HUES64 (cell line): Measurements from ENCODE around the gene PGM2.

ENCODE experiments used
- H3K27ac ChIP-seq: 2 replicates; pipeline ENCODE4 v1.7.0; 2013; ENCODE audit warnings: low read depth, low read length, inconsistent platforms
- H3K27me3 ChIP-seq: 2 replicates; pipeline ENCODE4 v1.6.1; 2013; ENCODE audit warnings: mild to moderate bottlenecking, low read length; ENCODE audit not compliant: insufficient read depth
- H3K36me3 ChIP-seq: 2 replicates; pipeline ENCODE4 v1.6.1; 2013; ENCODE audit warnings: mild to moderate bottlenecking, low read length; ENCODE audit not compliant: insufficient read depth
- H3K4me1 ChIP-seq: 2 replicates; pipeline ENCODE4 v1.6.1; 2013; ENCODE audit warnings: mild to moderate bottlenecking, low read length, moderate library complexity; ENCODE audit not compliant: insufficient read depth
- H3K4me3 ChIP-seq: 2 replicates; pipeline ENCODE4 v1.5.1; 2013; ENCODE audit warnings: mild to moderate bottlenecking, low read length, moderate library complexity
- H3K9ac ChIP-seq: 2 replicates; pipeline ENCODE4 v1.6.1; 2013; ENCODE audit warnings: mild to moderate bottlenecking, low read depth, low read length
- H3K9me3 ChIP-seq: 2 replicates; pipeline ENCODE4 v1.6.1; 2013; ENCODE audit warnings: low read depth, low read length; ENCODE audit not compliant: insufficient read depth
- WGBS: fragments of 150-250, 120-280 bp; methylation state at CpG from one replicate; pipeline ENCODE4 v1.1.7; 2013; ENCODE audit warnings: missing lambda C conversion rate; 5-methylcytosine and 5-hydroxymethylcytosine counted together

Gene PGM2

DNA sequence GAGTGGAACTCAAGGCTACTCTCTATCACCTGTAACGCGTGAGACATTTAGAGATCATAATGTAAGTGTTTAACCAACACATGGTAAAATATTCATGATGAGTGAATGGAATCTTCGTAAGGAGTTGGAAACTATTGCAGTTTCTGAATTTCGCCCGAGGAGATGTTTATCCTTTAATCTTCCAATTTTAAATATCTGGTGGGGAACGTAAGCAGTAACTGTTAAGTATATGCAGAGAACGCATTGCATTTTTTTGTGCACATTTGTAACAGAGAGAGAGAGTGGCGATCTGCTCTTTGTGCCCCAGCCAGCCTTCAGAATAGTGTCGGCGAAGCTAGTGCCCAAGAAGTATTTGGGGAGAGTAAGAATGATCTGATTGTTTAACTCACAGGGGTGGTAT, 9.8 kb downstream of the PGM2 start:
- H3K4me3 ChIP-seq: no peak overlapping the region

DNA sequence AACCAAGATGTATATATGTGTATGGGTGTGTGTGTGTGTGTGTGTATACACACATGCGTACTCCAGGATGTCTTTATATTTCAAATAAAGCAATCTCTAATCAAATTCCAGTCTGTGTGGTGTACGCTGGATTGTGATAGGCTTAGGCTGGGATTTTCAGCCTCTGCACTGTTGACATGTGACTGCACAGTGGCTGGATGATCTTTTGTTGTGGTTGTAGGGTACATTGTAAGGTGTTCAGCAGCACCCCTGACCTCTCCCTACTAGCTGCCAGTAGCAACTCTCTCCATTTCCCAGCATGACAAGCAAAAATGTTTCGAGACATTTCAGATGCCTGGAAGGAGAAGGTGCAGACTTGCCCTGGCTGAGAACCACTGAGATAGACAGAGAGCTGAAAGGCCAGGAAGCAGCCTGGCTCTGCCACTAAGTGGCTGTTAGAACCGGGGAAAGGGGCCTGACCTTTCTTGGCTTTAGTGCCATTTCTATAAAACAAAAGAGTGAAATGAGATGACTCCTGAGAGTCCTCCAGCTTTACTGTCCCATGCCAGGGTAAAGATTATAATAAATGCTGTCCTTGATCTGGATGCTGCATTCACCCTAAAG, 10.5 kb downstream of the PGM2 start:
- WGBS: 96% methylated on average over 4 of the region's 4 CpGs
- Histone ChIP-seq H3K9me3 (no peaks in the 10 kb centered on the region), H3K4me3 (no peak overlapping the region), H3K27ac (no peak overlapping the region), H3K36me3 (peaks cover 80% of the 10 kb centered on the region), H3K27me3 (no peaks in the 10 kb centered on the region), H3K4me1 (no peaks in the 10 kb centered on the region), H3K9ac (no peak overlapping the region)

More for the DNA sequence above, 9.8 kb downstream of the PGM2 start:
- no peak overlapping the region for H3K27ac ChIP-seq
- H3K27me3 ChIP-seq: no peaks in the 10 kb centered on the region
- peaks cover 80% of the 10 kb centered on the region for H3K36me3 ChIP-seq
- no peaks in the 10 kb centered on the region for H3K9me3 ChIP-seq
- no peak overlapping the region for H3K9ac ChIP-seq
- 90% methylated on average over 10 of the region's 10 CpGs for WGBS
- H3K4me1 ChIP-seq: no peaks in the 10 kb centered on the region

DNA sequence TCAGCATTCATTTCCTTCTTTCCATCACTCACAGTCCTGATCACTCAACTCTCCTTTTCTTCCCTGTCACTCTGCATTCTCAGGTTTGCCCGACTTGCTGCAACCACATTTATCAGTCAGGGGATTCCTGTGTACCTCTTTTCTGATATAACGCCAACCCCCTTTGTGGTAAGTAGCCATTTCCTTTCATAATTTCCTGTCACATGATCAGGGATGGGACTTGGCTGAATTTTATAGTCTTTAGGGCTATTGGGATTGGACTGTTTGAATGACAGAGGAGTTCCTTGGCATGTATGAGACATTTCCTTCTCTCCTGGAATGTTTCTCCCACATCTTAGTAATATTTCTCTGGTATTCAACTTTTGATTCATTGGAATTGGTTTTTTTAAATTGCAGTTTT, 11.0 kb downstream of the PGM2 start:
- Histone ChIP-seq H3K27ac (no peak overlapping the region), H3K9ac (no peak overlapping the region), H3K9me3 (no peaks in the 10 kb centered on the region), H3K4me3 (no peak overlapping the region), H3K27me3 (no peaks in the 10 kb centered on the region), H3K36me3 (peaks cover 78% of the 10 kb centered on the region), H3K4me1 (no peaks in the 10 kb centered on the region)
- WGBS: 95% methylated on average over 2 of the region's 2 CpGs

DNA sequence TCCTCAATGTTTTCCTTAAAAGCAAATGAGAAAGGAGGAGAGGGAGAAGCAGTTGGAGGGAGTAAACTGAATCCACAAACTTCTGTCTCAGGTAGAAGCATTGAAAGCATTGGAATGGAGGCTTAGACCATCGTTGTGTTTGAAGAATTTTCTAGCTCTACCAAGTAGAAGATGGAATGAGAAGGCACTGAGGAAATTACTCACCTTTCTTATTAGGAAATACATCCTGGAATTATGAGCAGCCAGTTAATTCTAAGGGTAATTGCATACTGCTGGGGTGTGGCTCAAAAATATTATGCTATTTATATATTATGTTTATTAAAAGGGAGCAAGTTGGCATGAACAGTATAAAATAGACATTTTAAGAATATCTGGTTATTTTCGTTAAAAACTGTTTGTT, 12.9 kb downstream of the PGM2 start:
- H3K9me3 ChIP-seq: no peaks in the 10 kb centered on the region
- no peak overlapping the region for H3K4me3 ChIP-seq
- H3K9ac ChIP-seq: no peak overlapping the region
- H3K27me3 ChIP-seq: no peaks in the 10 kb centered on the region
- H3K36me3 ChIP-seq: peaks cover 73% of the 10 kb centered on the region
- no peaks in the 10 kb centered on the region for H3K4me1 ChIP-seq
- WGBS: 100% methylated on average over 1 of the region's 2 CpGs
- no peak overlapping the region for H3K27ac ChIP-seq

DNA sequence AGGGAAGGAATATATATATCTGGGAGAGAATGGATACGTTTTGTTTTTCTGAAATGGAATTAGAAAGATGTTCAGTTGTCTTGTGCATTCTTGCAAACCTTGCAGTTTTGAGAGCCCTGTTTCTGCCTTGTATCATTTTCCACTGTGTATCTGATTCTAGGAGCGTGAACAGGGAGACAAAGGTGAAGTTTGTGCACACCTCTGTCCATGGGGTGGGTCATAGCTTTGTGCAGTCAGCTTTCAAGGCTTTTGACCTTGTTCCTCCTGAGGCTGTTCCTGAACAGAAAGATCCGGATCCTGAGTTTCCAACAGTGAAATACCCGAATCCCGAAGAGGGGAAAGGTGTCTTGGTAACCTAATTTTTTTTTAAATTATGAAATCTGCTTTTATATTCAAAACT, 17.7 kb downstream of the PGM2 start:
- Histone ChIP-seq H3K4me3 (no peak overlapping the region), H3K27ac (no peak overlapping the region), H3K9me3 (no peaks in the 10 kb centered on the region), H3K4me1 (no peaks in the 10 kb centered on the region), H3K27me3 (no peaks in the 10 kb centered on the region), H3K36me3 (peaks cover 76% of the 10 kb centered on the region), H3K9ac (no peak overlapping the region)
- WGBS: 94% methylated on average over 5 of the region's 5 CpGs

DNA sequence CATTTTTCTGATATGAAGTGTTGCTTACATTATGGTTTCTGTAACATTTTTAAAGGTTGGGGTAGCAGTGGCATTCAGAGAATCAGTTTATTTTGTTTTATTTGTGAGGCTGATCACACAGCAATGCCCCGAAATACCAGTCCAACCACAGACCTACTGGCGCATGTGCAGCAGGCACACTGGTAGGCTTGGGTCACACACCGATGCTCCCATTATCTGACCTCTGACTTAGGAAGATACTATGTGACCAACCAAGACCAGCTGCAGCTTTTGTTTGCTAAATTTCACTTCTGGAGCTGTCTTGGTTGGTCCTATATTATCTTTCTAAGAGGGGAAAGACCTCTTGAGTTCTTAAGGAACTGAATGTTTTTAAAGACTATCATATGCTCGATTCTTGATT, 18.7 kb downstream of the PGM2 start:
- Histone ChIP-seq H3K4me1 (no peaks in the 10 kb centered on the region), H3K4me3 (no peak overlapping the region)

DNA sequence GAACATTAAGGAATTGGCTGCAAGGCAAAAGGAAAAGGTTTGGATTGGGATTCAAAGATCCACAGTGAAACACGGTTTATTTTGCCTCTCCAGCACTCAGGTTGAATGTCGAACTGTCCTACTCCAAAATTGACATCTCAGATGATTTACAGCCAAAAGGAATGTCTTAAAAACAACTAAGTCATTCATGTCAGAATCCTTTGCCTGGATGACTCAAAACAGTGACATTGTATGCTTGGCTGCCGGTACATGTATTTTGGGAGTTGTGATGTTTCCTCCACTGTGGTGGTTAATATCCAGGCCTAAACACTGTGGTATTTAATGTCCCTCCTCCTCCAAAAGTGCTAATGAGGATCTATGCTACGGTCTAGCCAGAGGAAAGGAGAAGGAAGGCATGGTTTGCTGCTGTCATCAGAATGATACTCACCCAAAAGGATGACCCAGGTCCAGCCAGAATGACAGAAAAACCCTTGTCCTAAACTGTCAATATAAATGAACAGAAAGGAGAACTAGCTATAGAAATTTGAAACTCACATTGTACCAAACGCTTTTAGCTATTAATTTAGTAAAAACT, 20.9 kb downstream of the PGM2 start:
- Histone ChIP-seq H3K36me3 (peaks cover 66% of the 10 kb centered on the region), H3K9ac (no peak overlapping the region), H3K4me3 (no peak overlapping the region), H3K4me1 (no peaks in the 10 kb centered on the region), H3K27me3 (no peaks in the 10 kb centered on the region), H3K27ac (no peak overlapping the region), H3K9me3 (no peaks in the 10 kb centered on the region)
- WGBS: 83% methylated on average over 5 of the region's 5 CpGs

More for the DNA sequence above, 18.7 kb downstream of the PGM2 start:
- 99% methylated on average over 4 of the region's 4 CpGs for WGBS
- Histone ChIP-seq H3K9me3 (no peaks in the 10 kb centered on the region), H3K9ac (no peak overlapping the region), H3K27ac (no peak overlapping the region), H3K36me3 (peaks cover 72% of the 10 kb centered on the region), H3K27me3 (no peaks in the 10 kb centered on the region)

DNA sequence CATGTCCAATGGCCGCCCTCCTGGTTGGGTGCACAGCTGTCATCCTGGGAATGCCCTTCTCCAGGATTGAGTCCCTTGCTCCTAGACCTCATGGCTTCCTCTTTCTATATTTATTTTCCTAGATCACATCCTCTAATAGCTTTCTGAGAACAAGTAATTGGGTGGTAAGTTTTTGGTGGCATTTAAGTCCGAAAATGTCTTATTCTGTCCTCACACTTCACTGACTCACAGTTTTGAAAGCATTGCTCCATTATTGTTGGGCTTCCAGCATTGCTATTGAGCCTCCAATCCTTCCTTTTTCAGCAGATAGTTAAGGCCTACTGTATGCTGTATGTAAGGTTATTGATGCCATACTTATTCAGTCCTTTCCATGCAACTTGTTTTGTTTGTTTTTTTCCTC, 25.9 kb downstream of the PGM2 start:
- Histone ChIP-seq H3K4me1 (no peaks in the 10 kb centered on the region), H3K27me3 (no peaks in the 10 kb centered on the region), H3K9me3 (no peaks in the 10 kb centered on the region), H3K27ac (no peak overlapping the region), H3K9ac (no peak overlapping the region), H3K36me3 (peaks cover 64% of the 10 kb centered on the region), H3K4me3 (no peak overlapping the region)
- WGBS: 93% methylated on average over 2 of the region's 2 CpGs

DNA sequence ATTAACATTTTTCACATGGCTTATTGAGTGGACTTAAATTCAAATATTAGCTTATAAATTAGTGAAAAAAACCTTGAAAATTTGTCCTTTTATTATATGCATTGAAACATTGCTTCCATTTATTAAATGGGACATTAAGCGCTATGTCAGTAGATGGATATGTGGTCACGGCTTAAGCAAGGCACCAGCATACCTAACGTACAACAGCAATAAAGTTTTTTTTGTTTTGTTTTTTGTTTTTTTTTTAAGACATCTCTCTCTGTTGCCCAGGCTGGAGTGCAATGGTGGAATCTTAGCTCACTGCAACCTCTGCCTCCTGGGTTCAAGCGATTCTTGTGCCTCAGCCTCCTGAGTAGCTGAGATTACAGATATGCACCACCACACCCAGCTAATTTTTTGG, 31.6 kb downstream of the PGM2 start:
- peaks cover 68% of the 10 kb centered on the region for H3K36me3 ChIP-seq
- H3K9me3 ChIP-seq: no peaks in the 10 kb centered on the region
- H3K27ac ChIP-seq: no peak overlapping the region
- no peak overlapping the region for H3K9ac ChIP-seq
- H3K27me3 ChIP-seq: no peaks in the 10 kb centered on the region
- H3K4me3 ChIP-seq: no peak overlapping the region
- WGBS: 90% methylated on average over 2 of the region's 4 CpGs
- no peaks in the 10 kb centered on the region for H3K4me1 ChIP-seq

DNA sequence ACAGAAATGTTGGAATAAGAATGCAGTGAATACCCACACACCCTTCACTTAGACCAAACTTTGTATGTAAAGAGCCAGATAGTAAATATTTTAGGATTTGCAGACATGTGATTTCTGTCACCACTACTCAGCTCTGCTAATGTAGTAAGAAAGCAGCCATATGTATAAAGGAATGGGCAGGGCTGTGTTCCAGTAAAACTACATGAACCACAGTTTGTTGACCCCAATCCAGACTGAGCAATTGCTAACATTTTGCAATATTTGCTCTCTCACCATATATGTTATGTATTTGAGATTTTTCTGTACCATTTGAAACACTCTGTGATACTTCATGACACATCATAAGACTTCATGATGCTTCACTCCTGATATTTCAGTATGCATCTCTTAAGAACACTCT, 32.4 kb downstream of the PGM2 start:
- Histone ChIP-seq H3K4me1 (no peaks in the 10 kb centered on the region), H3K27ac (no peak overlapping the region), H3K27me3 (no peaks in the 10 kb centered on the region), H3K9me3 (no peaks in the 10 kb centered on the region), H3K36me3 (peaks cover 63% of the 10 kb centered on the region), H3K9ac (no peak overlapping the region), H3K4me3 (no peak overlapping the region)

DNA sequence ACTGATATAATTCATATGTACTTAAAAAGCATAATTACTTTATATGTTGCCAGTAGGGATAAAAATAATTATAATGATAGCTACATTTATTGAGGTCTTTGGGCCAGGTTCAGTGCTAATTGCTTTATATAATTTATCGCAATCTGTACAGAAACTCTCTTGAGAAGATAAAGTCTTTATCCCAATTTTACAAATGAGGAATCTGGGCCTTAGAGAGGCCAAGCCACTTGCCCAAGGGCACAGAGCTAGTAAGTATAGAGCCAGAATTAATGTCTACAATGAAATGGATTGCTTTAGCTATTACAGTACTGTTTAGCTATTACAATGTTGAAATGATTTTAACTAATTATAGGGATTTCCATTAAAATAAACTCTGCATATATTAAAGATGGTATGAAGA, 33.8 kb downstream of the PGM2 start:
- Histone ChIP-seq H3K4me3 (no peak overlapping the region), H3K4me1 (no peaks in the 10 kb centered on the region), H3K36me3 (peaks cover 54% of the 10 kb centered on the region), H3K27me3 (no peaks in the 10 kb centered on the region), H3K9me3 (no peaks in the 10 kb centered on the region), H3K27ac (no peak overlapping the region), H3K9ac (no peak overlapping the region)
- no CpG with 5 or more reads among the region's 1 CpG for WGBS

DNA sequence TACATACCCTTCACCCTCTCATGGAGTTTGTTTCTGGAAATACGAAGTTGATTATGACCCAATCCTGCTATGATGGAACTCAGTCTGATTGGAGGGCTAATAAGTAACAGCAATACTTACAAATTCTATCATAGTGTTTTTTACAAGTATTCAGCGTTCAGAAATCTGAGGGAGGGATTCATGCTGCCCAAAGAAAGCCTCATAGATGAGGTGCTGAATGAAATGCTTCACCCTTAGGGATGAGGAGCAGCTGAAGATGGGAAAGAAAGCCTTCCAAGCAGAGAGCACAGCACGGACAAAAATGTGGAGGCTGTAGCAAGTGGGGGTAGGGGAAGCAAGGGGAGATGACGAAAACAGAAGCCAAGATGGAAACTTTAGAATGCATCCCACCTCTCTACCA, 36.5 kb downstream of the PGM2 start:
- Histone ChIP-seq H3K9ac (no peak overlapping the region), H3K4me3 (no peak overlapping the region), H3K9me3 (no peaks in the 10 kb centered on the region), H3K27me3 (no peaks in the 10 kb centered on the region), H3K4me1 (no peaks in the 10 kb centered on the region), H3K27ac (no peak overlapping the region), H3K36me3 (peaks cover 35% of the 10 kb centered on the region)
- 97% methylated on average over 4 of the region's 4 CpGs for WGBS
